Measurements from ENCODE around the gene GANC. TPM values are rescaled to one million over a fixed set of nuclear protein-coding genes. Genes with fewer than 3 reads are reported as not detected.
A peak's percentile ranks its signal among the peaks of the same experiment; 100 is the strongest.

Gene GANC
- polyA plus RNA-seq, 3 donors, result 14.5 to 24.4 (median 21.1) TPM

- H3K4me3 Mint-ChIP-seq, result no peak overlapping the region
- H3K79me2 ChIP-seq (ENCODE audit: insufficient read depth, low read length), result no peaks in the 10 kb centered on the region
- no peak overlapping the region for H2AFZ ChIP-seq (ENCODE audit: insufficient read depth, low read depth, low read length, poor library complexity, severe bottlenecking)
- no peaks in the 10 kb centered on the region for H3K4me1 ChIP-seq (ENCODE audit: control insufficient read depth in 1 of 2, insufficient read depth in 2 of 2, low read length in 2 of 2)
- 100% methylated on average over 1 of the region's 1 CpG for WGBS (ENCODE audit: insufficient coverage)
- H4K20me1 ChIP-seq (ENCODE audit: insufficient read depth, low read length), result peaks cover 18% of the 10 kb centered on the region
- H3K36me3 ChIP-seq (replicated peaks in 1 of 2; ENCODE audit: control insufficient read depth in 1 of 2, insufficient read depth in 2 of 2, low read length in 2 of 2), result peaks cover 89 to 99% of the 10 kb centered on the region in 2 donors
- H3K9me3 ChIP-seq (replicated peaks in 1 of 2; ENCODE audit: control insufficient read depth in 1 of 2, insufficient read depth in 1 of 2, low read length in 2 of 2), result no peaks in the 10 kb centered on the region
- DNase-seq, result no peak
- H3K4me1 Mint-ChIP-seq, result no peaks in the 10 kb centered on the region
- no peak overlapping the region for H3K4me2 ChIP-seq (replicated peaks; ENCODE audit: extremely low read depth, low read length, poor library complexity, severe bottlenecking)
- H3K27ac Mint-ChIP-seq, result peak overlapping the region in 3 of 7 donors; percentile 10 to 16 (median 13)
- peaks cover 76 to 96% of the 10 kb centered on the region in 2 donors for H3K36me3 Mint-ChIP-seq
- no peak overlapping the region for H3K27ac ChIP-seq (ENCODE audit: low read depth in 1 of 2, low read length in 2 of 2)
- intact Hi-C loops (cut with micrococcal nuclease), result loop anchor here in 1 of 2 donors (10.0 kb wide), 1 partner anchor 194 kb away; no protein-coding TSS in a partner anchor
- H3K9ac ChIP-seq (ENCODE audit: insufficient read depth, low read length, poor library complexity, severe bottlenecking), result no peak overlapping the region
- no peak overlapping the region for H3K4me3 ChIP-seq (replicated peaks in 1 of 3; ENCODE audit: low read depth in 2 of 3, low read length in 3 of 3)
- H3K27me3 ChIP-seq (ENCODE audit: control insufficient read depth in 2 of 2, insufficient read depth in 2 of 2, low read length in 2 of 2), result no peaks in the 10 kb centered on the region
- no peaks in the 10 kb centered on the region for H3K9me3 Mint-ChIP-seq
- H3K27me3 Mint-ChIP-seq (ENCODE audit: low read depth in 3 of 3), result no peaks in the 10 kb centered on the region
- TF ChIP-seq CTCF (IDR thresholded peaks at IDR 0.05), result no peak
Measured at GRCh38 chr15:42231088-42231487, 41.9 kb upstream of the GANC start.

- H3K9me3 ChIP-seq (replicated peaks in 1 of 2; ENCODE audit: control insufficient read depth in 1 of 2, insufficient read depth in 1 of 2, low read length in 2 of 2), result no peaks in the 10 kb centered on the region
- no peaks in the 10 kb centered on the region for H3K4me1 Mint-ChIP-seq
Measured at GRCh38 chr15:42232606-42233005, 40.4 kb upstream of the GANC start.

More at GRCh38 chr15:42232606-42233005, 40.4 kb upstream of the GANC start:
- no CpG with 5 or more reads among the region's 5 CpGs for WGBS (ENCODE audit: insufficient coverage)
- Mint-ChIP-seq H3K36me3 (peaks cover 78 to 97% of the 10 kb centered on the region in 2 donors), H3K9me3 (no peaks in the 10 kb centered on the region), H3K27me3 (ENCODE audit: low read depth in 3 of 3) (no peaks in the 10 kb centered on the region), H3K27ac (peak overlapping the region in 2 of 7 donors; percentile 21 to 27), H3K4me3 (no peak overlapping the region)
- Histone ChIP-seq H3K79me2 (ENCODE audit: insufficient read depth, low read length) (no peaks in the 10 kb centered on the region), H3K27me3 (ENCODE audit: control insufficient read depth in 2 of 2, insufficient read depth in 2 of 2, low read length in 2 of 2) (no peaks in the 10 kb centered on the region), H4K20me1 (ENCODE audit: insufficient read depth, low read length) (peaks cover 25% of the 10 kb centered on the region), H2AFZ (ENCODE audit: insufficient read depth, low read depth, low read length, poor library complexity, severe bottlenecking) (no peak overlapping the region), H3K4me3 (replicated peaks in 1 of 3; ENCODE audit: low read depth in 2 of 3, low read length in 3 of 3) (no peak overlapping the region), H3K4me1 (ENCODE audit: control insufficient read depth in 1 of 2, insufficient read depth in 2 of 2, low read length in 2 of 2) (no peaks in the 10 kb centered on the region), H3K36me3 (replicated peaks in 1 of 2; ENCODE audit: control insufficient read depth in 1 of 2, insufficient read depth in 2 of 2, low read length in 2 of 2) (peaks cover 89 to 99% of the 10 kb centered on the region in 2 donors), H3K9ac (ENCODE audit: insufficient read depth, low read length, poor library complexity, severe bottlenecking) (no peak overlapping the region), H3K27ac (ENCODE audit: low read depth in 1 of 2, low read length in 2 of 2) (peak overlapping the region in 1 of 2 donors; percentile 22), H3K4me2 (replicated peaks; ENCODE audit: extremely low read depth, low read length, poor library complexity, severe bottlenecking) (no peak overlapping the region)
- intact Hi-C loops (cut with micrococcal nuclease), result loop anchor here in 1 of 2 donors (10.0 kb wide), 1 partner anchor 192 kb away; no protein-coding TSS in a partner anchor
- no peak for DNase-seq
- no peak for TF ChIP-seq CTCF (IDR thresholded peaks at IDR 0.05)

Measured in CD14-positive monocyte (primary cell).